RWPE2 (cell line): ENCODE data around the gene TST.

Experiments
- ATAC-seq: fragments of 200-7000 bp; cut with Tn5 transposase; 3 replicates; pipeline ENCODE4 v1.9.1; 2021; ENCODE audit warnings: low read depth
- DNase-seq: peaks from one replicate; pipeline ENCODE4 v3.0.0-alpha.2; 2020; ENCODE audit warnings: low spot score
- H3K27ac ChIP-seq: fragments of 450-650 bp; 2 replicates; pipeline ENCODE4 v1.5.1; 2017; ENCODE audit warnings: mild to moderate bottlenecking; ENCODE audit not compliant: poor library complexity, severe bottlenecking
- H3K27me3 ChIP-seq: fragments of 250-450 bp; sonication (Bioruptor Pico); 2 replicates; pipeline ENCODE4 v1.5.1; 2021; ENCODE audit warnings: mild to moderate bottlenecking, moderate library complexity; ENCODE audit not compliant: insufficient read depth, poor library complexity, severe bottlenecking
- H3K36me3 ChIP-seq: fragments of 250-450 bp; sonication (Bioruptor Pico); 2 replicates; pipeline ENCODE4 v1.5.1; 2020; ENCODE audit warnings: low read depth, mild to moderate bottlenecking, moderate library complexity
- H3K4me1 ChIP-seq: fragments of 250-450 bp; sonication (Bioruptor Pico); 2 replicates; pipeline ENCODE4 v1.5.1; 2021; ENCODE audit warnings: mild to moderate bottlenecking, moderate library complexity; ENCODE audit not compliant: insufficient read depth, poor library complexity, severe bottlenecking
- H3K4me3 ChIP-seq: fragments of 250-450 bp; sonication (Bioruptor Pico); 2 replicates; pipeline ENCODE4 v1.5.1; 2021; ENCODE audit warnings: mild to moderate bottlenecking, moderate library complexity; ENCODE audit not compliant: severe bottlenecking
- H3K9me3 ChIP-seq: fragments of 250-450 bp; sonication (Bioruptor Pico); 2 replicates; pipeline ENCODE4 v1.5.1; 2021; ENCODE audit warnings: mild to moderate bottlenecking, moderate library complexity; ENCODE audit not compliant: severe bottlenecking
- CTCF ChIP-seq: fragments of 450-650 bp; IDR thresholded peaks from one replicate; pipeline ENCODE4 v1.5.1; 2017; ENCODE audit warnings: mild to moderate bottlenecking, moderate library complexity; ENCODE audit not compliant: poor library complexity, severe bottlenecking

TST gene

GRCh38 chr22:37044634-37045625, 25.7 kb upstream of the TST start:
- no peak overlapping the region for H3K27ac ChIP-seq
- no peak for DNase-seq
- H3K9me3 ChIP-seq = no peaks in the 10 kb centered on the region
- H3K36me3 ChIP-seq = no peaks in the 10 kb centered on the region
- no peak overlapping the region for H3K4me3 ChIP-seq
- ATAC-seq = peak; percentile 23; the same call in 2 of the 3 replicates
- no peaks in the 10 kb centered on the region for H3K27me3 ChIP-seq
- H3K4me1 ChIP-seq = peaks cover 17% of the 10 kb centered on the region
- no peak for TF ChIP-seq CTCF

DNA sequence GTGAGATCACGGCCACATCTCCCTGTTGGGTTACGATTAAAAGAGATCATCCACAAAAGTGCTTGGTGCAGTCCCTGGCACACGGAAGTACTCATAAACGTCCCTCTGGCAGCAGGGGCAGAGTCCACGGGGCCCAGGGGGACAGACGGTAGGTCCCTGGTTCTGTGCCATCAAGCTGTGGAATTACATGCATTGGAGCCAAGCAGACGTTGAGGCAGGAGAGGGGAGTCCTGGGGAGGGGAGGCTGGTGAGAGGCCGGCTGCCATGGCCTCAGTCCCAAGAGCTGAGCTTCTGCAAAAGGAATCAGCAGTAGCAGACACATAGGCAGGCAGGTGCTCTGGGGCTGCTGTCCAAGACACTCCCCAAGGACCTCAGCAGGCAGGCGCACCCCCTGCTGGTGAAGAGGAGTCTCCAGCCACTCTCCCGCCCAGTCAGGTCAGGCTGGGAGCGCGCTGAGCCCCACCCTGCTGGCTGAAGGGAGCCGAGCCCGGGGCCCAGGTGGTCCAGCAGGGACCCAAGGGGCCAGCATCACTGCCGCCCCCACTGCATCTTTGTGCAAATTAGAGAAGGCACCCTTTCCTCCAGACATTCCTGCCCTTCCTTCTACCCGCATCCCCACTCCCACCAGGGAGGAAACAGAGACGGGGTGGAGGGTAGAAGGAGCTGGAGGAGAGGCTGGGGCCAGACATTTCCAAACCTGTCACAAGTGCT, 24.7 kb upstream of the TST start:
- no peaks in the 10 kb centered on the region for H3K36me3 ChIP-seq
- DNase-seq = no peak
- TF ChIP-seq CTCF = peak; percentile 58
- H3K4me1 ChIP-seq = peaks cover 17% of the 10 kb centered on the region
- H3K27ac ChIP-seq = no peak overlapping the region
- H3K9me3 ChIP-seq = no peaks in the 10 kb centered on the region
- H3K4me3 ChIP-seq = no peak overlapping the region
- no peaks in the 10 kb centered on the region for H3K27me3 ChIP-seq
- peak; percentile 77 for ATAC-seq

DNA sequence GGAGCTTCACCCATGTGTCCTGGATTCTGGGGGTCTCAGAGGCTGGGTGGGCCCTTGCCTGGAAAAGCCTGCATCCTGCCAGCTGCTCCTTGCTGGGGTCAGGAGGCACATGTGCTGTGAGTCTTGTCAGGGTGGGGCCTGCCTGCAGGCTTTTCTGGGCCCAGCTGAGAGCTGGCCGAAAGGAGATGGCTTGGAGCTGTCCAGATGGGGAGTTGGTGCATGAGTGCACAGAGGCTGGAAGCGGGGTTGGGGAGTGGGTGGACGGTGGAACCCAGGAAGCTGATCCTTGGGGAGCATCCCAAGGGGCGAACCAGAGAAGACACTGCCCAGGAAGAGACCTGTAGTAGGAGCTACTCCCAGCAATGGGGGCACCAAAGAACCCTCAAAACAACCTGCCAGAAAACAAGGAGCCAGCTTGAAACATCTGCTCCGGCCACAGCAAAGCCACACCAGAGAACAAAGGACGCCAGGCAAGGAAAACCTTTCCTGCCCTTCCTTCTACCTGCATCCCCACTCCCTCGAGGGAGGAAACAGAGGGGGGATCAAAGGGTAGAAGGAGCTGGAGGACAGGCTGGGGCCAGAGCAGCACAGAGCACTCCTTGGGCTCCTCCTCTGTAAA, 24.1 kb upstream of the TST start:
- ATAC-seq (no peak), DNase-seq (no peak)
- no peak overlapping the region for H3K4me3 ChIP-seq
- no peaks in the 10 kb centered on the region for H3K36me3 ChIP-seq
- H3K27me3 ChIP-seq = no peaks in the 10 kb centered on the region
- peaks cover 17% of the 10 kb centered on the region for H3K4me1 ChIP-seq
- no peak for TF ChIP-seq CTCF
- H3K9me3 ChIP-seq = no peaks in the 10 kb centered on the region
- no peak overlapping the region for H3K27ac ChIP-seq

DNA sequence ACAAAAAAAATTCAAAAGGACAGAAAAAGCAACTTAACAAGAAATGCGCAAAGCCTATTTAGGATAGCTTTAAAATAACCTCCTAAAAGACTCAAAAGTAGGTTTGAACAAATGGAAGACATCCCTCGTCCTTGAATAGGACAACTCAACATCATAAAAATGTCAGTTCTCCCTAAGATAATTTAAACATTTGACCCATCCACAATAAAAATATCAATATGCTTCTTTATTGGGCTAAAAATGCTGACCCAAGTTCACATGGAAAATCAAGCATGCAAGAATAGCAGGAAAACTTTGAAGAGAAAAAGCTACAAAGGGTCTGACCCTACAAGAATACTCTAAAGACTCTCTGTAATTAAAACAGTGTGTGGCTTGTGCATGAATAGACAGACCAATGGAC, 20.2 kb upstream of the TST start:
- Histone ChIP-seq H3K36me3 (no peaks in the 10 kb centered on the region), H3K4me1 (peaks cover 11% of the 10 kb centered on the region), H3K9me3 (no peaks in the 10 kb centered on the region), H3K27ac (no peak overlapping the region), H3K4me3 (no peak overlapping the region), H3K27me3 (no peaks in the 10 kb centered on the region)
- no peak for TF ChIP-seq CTCF
- DNase-seq (no peak), ATAC-seq (no peak)
